HG03521 (cell line): Measurements from ENCODE around the gene AKAP8.
A peak's percentile ranks its signal among the peaks of the same experiment; 100 is the strongest.
"Not testable (repeated sequence)": the region's sequence is repeated elsewhere in the genome, so short reads cannot be mapped to it uniquely, and the experiment has no call there.

Experiments
- ATAC-seq: cut with Tn5 transposase; IDR thresholded peaks from one replicate; pipeline ENCODE4 v1.9.1; 2021; ENCODE audit warnings: mild to moderate bottlenecking, moderate library complexity; ENCODE audit not compliant: unreplicated experiment

The AKAP8 gene

DNA sequence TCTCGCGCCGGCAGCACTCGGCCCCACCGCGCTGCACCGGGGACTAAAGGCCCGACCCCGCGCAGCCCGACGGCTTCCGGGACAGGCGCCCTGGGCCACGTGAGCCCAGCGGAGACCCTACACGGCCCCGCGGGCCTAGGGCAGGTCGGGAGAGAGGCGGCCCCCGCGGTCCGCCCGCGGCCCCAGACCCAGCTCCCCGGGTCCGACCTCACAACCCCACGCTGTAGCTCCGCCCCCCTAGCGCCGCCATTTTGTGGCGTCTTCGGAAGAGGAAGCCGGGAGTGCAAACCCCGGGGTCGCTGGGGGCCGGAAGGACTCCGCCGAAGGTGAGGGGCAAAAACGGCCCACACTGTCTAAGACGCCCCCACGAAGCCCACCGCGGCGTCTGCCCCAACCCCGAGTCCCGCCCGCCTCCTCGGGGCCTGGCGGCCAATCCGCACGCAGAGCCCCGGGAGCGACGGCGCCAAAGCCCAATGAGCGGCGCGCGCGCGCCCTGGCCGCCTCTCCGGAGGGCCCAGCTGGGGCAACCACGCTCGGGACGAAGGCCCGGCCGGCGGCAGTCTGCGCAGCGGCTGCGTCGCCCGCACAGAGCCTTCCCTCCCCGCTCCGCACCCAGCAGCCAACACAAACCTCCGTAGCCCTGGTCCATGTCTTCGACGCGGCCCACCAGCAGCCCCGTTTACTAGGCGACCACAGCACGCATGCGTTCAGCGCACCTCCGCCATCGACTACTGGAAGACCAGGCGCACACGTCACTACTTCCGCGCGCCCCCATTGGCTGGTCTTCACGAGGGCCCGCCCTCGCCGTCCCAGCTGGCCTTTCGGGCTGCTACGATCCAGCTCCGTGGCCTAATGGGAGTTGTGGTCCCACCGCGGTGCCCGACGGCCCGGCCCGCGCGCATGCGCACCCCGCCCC is at the start of gene AKAP8:
Gene AKAP8 (minus strand): TSS at position 705 of the 916 bp plus-strand sequence. CDS start 56 bp downstream, at position 649.
- ATAC-seq: peak; percentile 83

DNA sequence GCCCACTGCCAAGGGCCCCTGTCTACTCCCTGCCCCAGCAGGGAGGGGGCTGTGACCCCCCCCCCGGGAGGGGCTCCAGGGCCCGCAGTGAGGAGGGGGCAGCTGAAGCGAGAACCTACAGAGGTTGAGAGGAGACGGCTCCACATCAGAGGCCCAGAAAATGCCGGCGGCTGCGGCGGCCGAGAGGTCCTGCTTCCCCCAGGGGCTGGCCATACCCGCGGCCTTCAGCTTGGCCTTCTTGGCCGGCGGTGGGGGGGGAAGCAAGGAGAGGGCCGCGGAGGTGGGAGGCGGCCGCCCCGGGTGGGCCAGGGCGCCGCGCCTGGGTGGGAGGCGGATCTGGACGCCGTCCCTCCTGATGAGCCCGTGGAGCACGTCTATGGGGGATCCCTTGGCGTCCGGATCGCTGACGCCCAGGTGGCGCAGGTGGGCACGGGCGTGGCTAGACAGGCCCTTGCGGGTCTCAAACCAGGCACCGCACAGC is 48.4 kb upstream of the AKAP8 start:
- ATAC-seq: no peak

DNA sequence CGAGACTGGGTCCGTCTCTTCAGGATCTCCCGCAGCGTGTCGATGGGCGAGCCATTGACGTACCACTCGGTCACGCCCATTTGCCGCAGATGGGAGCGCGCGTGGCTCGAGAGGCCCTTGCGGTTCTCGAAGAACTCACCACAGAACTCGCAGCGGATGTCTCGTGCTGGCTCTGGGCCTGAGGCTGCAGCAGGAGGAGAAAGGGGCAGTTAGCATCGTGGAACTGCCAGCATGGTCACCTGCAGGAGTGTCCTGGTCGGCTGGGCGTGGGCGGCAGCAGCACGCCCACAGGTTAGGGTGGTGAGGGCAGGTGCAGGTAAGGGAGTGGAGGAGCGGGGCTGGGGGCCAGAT is 47.7 kb upstream of the AKAP8 start:
- ATAC-seq: no peak

DNA sequence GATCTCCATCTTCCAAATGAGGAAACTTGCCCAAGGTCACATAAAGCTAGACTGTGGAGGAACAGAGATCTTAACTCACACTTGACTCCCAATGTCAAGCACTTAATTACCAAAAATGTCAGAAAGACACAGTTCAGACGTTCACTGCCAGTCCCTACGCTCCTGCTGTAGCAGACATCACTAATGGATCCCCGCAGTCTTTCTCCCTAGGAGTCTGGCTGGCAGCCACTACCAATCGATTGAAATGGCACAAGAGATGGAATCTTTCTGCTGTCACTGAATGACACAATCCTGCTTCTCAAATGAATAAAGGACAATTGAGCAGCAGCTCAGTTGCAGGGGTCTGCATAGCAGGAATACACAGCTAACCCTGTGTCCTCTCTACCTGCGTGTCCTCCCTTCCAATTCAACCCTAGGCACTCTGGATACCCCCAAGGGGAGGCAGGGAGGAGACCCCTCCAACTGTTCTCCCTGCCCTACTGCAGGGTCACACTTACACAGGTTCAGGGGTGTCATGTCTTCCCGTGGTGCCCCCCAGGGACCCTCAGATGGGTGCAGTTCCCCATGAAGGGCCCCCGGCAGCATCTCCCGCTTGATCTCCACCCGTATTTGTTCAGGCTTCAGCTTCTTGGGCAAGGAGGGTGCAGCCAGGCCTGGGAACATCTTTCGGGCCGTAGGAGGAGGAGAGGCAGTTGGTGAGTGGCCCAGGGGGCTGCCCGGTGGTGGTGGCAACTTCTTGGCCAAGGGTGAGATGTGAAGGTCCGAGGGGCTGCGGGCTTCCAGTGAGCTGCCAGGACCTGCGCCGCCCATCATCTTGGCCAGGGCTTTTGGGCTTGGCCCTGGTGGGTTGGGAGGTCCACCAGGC is 47.1 kb upstream of the AKAP8 start:
- ATAC-seq: no peak

DNA sequence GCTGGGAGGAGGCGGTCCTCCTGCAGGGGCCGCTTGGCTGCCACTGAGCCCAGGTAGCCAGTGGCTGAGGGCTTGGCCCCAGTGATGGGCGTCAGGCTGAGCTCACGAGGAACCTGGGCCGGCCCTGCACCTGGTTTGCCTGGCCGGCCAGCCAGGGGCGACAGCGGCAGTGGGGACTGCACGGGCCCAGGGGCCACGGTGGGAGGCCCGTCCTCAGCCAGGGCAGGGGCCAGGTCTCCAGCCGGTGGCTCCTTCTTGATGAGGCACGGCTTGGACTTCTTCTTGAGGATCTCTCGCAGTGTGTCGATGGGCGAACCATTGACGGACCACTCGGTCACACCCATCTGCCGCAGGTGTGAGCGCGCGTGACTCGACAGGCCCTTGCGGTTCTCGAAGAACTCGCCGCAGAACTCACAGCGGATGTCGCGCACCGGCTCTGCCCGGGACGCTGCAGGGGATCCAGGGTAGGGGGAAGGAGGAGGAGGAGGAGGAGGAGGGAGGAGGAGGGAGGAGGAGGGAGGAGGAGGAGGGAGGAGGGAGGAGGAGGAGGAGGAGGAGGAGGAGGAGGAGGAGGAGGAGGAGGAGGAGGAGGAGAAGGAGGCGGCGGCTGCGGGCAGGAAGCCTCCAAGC is 45.8 kb upstream of the AKAP8 start:
- ATAC-seq: no peak

DNA sequence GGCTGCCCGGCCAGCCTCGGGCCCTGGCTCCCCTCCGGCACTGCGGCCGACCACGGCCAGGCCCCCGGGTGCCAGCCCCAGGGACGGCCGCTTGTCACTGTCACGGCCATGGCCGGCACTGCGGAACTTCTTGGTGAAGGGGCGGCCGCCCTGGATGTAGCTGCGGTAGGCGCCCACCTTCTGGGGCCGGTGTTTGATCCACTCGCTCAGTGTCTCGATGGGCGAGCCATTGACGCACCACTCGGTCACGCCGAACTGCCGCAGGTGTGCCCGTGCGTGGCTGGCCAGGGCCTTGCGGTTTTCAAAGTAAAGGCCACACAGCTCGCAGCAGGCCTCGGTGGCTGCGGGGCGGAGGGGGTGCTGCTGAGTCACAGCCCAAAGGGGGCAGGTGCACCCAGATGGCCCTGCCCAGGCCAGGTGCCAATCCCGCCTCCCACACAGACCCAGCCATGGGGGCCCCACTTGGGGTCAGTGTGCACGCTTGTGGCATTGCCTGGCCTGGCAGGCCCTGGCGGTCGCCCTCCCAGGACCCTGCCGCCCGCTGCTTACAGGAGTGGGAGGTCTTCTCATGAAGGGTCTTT is 45.2 kb upstream of the AKAP8 start:
- no peak for ATAC-seq

DNA sequence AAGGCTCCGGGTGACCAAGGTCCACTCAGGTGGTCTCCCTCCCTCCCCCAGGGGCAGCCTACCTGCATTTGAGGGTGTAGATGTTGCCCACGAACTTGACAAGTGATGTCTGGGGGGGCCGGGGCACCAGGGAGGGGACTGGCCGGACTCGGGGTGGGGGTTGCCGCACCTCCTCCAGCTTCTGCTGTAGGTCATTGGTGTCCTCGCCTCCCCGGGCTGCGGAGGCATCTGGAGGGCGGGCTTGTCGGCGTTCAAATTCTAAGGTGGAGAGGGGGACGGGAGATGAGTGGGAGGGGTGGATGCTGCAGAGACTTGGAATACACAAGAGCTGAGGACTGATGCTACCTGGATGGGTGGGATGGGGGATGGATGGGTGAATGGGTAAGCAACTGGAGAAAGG is 44.5 kb upstream of the AKAP8 start:
- no peak for ATAC-seq

DNA sequence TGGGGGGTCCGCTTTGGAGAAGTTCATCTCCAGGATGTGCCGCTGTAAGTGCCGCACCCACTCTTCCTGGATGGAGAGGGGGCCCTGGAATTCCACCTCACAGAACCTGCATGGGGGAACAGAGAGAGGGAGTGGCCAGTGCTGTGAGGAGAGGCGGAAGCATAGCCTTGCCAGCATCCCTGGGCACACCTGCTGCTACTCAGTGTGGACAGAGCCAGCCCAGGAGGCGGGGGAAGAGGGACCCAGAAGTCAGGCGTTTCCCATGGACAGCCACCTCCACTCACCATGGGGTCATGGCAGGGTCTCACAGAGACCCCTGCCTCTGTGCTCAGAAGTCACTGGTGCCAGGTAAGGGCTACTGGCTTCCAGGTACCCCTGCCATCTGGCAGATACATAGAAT is 43.5 kb upstream of the AKAP8 start:
- ATAC-seq: no peak

DNA sequence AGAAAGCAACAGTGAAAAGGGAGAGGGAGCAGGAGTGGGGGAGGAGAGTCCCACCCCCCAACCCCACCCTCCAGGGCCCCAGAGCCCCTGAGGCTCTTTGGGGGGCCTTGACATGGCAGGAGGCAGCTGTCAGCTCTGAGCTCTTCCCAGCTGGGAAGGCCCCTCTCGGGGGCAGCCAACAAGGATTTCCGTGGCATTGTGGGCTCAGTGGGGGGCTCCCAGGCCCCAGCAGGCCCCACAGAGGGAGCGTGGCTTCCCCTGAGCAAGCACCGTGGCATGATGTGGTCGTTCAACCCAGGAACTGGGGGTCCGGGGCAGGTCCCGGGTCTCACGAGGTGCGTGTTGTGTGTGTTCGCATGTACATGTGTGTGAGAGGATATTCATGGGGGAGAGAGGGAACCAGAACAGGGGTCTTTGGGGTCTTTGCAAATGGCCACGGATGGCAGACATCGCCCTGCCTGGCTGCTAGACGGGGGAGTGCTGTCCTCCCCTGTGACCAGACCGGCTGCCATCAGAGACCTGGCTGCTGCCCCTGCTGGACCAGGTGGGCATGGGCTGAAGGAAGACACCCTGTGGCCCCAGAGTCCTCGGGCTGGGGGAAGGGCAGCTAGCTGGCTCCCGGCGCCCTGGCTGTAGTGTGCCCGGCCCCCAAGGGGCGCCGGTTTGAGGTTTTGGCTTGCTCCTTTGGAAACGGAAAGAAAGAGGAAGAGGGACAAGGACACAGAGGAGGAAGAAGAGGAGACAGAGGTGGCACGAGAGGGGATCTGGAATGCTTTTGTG is 42.9 kb upstream of the AKAP8 start:
- ATAC-seq: no peak

DNA sequence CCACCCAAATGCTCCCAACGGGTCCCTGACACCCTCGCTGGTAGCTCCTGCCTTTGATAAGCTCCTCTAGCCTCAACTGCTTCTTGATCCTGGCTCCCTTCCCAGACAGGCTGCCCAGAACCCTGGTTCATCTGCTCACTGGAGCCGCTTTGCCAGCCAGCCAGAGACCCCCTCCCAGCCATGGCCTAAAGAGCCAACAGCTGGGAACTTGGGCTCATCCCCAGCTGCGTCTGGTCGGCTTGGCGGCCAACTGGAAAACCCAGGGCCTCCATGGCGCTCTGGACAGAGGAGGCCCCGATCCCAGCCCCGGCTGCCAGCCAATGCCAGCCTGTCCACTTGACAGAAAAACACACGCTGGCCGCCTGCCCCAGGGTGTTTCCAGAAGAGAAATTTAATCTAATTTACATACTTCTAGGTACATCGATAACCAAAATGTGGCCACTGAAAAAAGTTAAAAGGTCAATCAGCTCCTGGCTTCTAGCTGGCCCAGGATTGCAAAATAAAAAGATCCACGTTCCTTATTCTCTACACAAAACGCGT is 42.2 kb upstream of the AKAP8 start:
- ATAC-seq: no peak

DNA sequence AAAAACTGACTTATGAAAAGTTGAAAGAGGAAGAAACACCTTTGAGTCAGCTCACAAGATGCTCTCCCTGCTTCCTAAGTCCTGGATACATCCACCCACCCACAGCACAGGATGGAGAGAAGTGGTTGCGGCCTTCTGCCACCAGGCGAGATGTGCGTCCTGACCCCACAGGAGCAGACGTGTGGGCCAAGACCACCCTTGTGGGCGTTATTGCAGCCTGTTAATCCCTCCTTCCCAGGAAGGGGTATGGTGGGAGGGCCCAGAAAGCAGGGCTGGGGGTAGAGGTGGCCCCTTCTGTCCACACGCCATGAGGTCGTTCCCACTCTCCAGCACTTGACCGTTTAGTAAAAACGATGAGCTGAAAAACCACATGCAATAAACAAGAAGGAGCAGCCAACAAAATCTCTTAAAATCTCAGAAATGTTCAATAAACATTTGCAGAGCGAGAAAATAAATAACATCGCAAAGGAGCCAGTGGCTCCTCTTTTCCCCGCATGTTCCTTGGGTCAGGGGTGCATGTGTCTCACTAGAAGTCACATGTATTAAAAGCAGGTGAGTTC is 41.6 kb upstream of the AKAP8 start:
- no peak for ATAC-seq

DNA sequence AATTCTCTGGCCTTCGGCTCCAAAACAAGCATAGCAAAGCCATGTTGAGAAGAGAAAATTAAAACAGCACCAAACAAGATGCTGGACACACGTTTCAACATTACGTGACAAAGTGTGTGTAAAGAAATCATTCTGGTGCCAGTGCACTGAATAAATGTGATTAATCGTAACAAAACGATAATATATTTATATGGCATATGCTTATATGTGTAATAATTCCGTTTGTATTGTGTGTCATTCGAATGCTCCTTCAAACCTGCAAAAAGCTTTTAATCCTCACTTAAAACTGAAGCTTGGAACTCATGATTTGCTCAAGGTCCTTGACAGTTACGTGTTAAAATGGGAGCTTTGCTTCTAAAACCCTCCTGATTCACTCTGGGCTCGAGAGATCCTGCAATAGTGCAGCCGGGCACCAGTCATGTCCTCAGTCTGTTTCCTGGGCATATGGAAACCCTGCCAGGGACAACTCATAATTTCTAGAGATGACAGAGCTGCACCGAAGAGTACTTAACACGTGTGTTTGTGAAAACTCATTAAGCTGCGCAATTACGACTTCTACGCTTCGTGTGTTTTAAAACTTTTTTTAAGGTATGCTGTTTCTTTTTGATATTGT is 39.9 kb upstream of the AKAP8 start:
- no peak for ATAC-seq

DNA sequence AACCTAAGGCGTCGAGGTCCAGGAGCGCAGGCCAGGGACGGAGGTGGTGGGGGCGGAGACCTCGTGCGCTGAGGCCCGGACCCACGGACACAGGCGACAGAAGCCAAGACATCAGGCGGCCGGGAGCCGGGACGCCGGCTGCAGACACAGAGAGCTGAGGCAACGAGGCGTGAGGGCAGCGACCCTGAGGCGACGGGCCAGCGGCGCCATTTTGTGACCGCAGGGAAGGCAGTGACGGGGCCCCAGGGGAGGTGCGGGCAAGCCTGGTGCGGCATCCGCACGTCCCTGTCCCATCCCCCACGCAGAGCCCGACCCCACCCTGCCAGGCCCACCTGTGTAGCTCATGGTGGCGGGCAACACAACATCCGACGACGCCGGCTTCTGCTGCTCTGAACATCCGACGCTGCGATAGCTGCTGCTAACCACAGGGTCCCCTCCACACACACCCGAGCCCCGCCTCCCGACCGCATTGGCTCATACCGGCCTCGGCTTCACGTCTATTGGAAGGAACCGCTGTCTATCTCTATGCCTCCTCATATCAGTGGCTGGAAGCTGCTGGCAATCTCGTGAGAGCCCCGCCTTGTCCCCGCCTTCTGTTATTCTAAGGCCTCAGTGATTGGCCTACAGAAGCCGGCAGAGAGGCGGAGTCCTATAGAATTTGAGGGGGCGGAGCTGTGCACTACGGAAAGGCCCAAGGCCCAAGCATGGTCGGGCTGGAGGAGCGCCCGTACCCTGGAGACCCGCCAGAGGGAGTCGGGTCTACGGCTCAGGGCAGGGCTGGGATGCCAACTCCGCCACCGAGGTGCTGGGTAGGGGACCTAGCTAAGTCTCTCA is 39.2 kb upstream of the AKAP8 start, which contains the start of gene AKAP8L:
Gene AKAP8L (minus strand): TSS at position 410 of the 834 bp plus-strand sequence. CDS start 65 bp downstream, at position 345.
- peak; percentile 89 for ATAC-seq

DNA sequence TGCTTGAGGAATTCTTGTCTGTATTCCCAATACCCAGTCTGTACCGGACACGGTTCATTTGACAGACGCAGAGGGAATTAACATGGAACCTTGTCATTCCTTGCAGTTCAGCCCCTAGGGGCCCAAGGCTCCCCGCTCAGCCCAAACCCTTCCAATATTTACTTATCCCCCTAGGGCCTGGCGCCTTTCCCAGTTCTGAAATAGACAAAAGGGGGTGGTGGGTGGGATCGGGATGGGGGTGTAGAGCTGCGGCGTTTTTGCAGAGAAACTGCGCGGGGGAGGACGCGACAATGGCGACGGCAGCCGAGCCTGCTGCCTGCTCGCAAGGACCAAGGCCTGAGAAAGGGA is 38.6 kb upstream of the AKAP8 start:
- no peak for ATAC-seq

DNA sequence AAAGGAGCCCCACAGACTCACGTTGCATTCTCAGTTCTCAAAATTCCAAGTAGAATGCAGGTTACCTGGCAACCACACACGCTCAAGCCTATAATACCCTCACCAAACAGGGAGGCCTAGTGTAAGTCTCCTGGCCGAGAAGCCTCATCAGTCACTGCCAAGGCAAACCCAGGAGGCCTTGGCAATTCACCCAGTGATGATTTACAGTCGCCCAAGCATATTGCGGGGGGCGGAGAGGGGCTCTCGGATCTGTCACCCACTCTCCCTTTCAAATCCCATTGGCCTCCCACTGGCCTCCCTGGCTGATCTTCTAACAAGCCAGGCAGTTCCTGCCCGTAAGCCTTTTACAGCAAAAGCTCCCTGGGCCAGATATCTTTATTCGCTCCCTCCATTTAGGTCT is 38.1 kb upstream of the AKAP8 start:
- ATAC-seq: no peak

DNA sequence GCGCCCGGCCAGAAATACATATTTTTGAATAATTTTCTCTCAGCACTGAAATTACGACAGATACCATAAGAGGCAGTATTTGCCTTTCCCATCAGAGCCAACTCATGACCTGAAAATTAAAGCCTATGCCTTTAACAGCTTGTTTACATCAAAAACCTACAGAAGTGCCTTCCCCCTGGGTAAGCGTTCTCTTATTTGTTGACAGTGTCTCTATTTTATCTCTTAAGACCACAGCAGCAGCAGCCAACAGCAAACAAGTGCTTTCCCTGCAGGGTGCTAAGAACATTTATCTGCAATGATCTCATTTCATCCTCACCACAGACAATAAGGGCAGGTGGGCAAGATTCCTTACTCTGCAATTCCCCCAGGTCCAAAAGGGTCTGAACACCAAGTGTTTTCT is 33.2 kb upstream of the AKAP8 start:
- no peak for ATAC-seq

DNA sequence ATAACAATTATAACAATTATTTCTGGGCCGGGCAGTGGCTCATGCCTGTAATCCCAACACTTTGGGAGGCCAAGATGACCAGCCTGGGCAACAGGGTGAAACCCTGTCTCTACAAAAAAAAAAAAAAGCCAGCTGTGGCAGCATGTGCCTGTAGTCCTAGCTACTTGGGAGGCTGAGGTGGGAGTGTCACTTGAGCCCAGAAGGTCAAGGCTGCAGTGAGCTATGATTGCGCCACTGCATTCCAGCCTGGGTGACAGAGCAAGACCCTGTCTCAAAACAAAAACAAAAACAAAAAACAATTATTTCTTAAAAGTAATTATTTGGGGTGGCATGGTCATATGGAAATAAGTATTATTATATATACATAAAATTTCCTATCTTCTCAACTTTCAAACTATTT is 31.8 kb upstream of the AKAP8 start:
- ATAC-seq: not testable (repeated sequence)

DNA sequence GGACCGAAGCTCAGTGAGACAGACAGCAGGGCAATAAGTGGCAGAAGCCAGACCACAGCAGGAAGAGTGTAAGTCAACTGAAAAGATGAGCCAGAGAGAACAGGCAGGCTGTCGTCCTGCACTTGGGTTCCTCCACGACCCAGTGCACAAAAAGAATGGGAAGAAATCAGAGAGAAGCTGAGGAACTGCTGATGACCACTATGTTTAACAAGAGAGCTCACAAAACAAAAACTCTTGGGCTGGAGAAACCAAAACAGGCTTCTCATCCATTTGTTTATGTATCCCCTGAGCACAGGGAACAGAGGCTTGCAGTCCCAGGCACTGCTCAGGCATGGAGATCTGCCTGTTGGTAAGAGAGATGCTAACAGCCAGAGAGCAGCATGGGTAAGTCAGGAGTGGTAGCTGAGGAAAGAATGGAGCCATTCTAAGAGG is 25.2 kb upstream of the AKAP8 start:
- ATAC-seq: no peak
